T-helper 2 cell (primary cell): Measurements from ENCODE around the gene TLR9.

ENCODE experiments used
- DNase-seq, 5 experiments: peaks; one replicate each; pipeline versions ENCODE4 v3.0.0 to v3.0.0-alpha.2; 2012 to 2022

Gene TLR9

DNA sequence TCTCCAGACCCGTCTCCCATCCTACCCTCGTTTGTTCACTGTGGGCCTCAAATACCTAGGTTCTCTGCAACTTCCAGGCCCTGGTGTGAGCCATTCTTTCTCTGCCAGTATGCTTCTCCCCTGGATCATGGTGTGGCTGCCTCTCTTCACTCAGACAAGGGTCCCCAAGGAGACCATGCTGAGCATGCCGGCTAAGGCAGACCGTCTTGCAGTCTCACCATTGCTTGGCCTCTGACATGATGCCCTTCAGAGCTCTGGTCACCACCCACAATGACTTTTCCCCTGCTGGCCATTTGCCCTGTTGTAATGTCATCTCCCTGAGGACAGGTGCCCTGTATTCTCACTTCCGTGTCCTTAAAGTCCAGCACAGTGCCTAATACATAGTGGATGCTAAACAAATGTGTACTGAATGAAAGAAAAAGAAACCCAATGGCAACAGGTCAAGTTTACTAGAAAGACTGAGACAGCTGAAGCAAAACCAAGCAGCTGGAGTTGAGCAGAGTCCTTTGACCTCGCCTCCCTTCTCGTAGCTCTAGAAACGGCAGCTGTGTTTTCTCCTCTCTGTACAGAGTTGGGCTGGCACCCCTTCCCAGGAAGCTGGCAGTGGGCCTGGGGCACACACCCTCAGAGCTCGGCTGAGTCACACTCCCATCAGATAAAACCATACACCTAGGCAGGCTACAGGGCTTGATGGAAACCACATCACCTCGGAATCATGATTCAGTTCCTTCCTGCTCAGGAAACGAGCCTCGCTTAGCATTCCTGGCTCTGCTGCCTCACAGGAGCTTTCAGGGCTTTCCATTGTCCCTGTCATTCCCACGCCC lies 8.6 kb downstream of the TLR9 start:
- DNase-seq = peak in 4 of 5 experiments; percentile 30 to 58 (median 49)

DNA sequence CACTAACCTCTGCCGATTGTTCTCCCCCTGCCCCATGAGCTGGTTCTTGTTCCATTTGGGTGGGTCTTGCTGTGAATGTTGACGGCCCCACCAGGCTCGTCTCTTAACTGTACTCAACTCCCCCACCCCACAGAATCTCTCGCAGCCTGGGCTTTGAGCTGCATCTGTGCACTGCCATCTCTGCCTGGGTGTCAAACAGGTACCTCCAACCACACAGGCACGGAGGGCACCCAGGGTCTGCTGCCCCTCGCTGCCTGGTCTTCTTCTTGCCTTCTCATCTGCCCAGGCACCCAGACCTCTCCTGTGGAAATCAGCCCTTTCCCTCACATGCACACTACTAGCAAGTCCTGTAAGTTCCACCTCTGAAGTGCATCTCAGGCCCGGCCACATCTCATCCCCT lies 10.1 kb downstream of the TLR9 start:
- no peak for DNase-seq

DNA sequence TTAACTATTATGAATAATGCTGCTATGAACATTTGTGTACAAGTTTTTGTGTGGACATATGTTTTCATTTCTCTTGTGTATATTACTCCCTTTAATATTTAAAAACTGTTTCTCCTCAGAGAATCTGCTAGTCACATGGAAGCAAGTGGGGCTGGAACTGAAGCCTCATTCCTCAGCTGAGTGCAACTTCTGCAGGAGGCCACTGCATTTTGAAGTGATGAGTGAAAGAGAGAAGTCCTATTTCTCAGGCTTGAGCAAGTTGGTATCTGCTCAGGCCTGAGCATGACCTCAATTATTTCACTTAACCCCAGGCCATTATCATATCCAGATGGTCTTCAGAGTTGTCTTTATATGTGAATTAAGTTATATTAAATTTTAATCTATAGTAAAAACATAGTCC lies 11.5 kb downstream of the TLR9 start:
- no peak for DNase-seq

DNA sequence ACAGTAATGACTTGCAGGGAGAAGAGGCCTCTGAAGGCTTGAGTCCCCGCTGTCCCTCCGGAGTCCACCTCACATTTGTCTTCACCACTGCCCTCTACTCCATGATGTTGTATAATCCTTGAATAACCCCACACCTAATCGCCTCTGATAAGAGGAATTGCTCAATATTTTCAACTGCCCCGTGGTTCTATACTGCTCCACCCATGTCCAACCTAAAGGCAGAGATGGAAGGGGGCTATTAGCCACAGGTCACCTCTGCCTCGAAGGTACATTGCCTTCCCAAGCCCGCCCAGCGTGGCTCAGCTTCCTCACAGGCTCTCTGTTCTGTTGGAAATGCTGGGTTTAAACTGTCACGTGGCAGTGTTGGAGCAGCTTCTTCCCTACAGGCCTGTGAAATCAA lies 12.4 kb downstream of the TLR9 start:
- DNase-seq = no peak

DNA sequence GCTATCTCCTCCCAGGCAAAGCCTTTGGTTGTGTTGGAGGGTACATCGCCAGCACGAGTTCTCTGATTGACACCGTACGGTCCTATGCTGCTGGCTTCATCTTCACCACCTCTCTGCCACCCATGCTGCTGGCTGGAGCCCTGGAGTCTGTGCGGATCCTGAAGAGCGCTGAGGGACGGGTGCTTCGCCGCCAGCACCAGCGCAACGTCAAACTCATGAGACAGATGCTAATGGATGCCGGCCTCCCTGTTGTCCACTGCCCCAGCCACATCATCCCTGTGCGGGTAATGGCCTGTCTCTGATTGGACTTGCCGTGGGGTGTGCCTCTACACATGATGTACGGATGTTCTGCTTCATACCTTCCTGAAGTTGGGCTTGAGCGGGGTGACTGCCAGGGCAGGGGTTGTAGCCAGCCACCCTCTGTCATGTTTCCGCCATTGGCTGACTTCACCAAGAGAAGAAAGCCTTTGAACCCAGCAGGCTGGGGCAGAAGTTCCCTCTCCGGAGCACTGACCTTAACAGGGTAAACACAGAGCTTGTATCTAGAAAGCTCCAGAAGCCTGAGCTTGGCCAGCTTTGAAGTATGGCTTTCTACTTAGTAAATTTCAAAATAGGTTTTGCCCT lies 14.1 kb downstream of the TLR9 start:
- no peak for DNase-seq

DNA sequence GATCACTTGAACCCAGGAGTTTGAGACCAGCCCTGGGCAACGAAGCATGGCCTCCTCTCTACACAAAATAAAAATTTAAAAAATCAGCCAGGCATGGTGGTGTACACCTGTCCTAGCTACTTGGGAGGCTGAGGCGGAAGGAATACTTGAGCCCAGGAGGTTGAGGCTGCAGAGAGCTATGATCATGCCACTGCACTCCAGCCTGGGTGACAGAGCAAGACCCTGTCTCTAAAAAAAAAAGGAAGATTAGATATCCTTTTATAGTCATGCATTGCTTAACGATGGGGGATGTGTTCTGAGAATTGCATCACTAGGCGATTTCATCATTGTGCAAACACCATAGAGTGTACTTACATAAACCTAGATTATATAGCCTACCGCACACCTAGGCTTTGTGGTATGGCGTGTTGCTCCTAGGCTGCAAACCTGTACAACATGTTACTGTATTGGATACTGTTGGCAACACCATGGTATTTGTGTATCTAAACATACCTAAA lies 14.8 kb downstream of the TLR9 start:
- no peak for DNase-seq

DNA sequence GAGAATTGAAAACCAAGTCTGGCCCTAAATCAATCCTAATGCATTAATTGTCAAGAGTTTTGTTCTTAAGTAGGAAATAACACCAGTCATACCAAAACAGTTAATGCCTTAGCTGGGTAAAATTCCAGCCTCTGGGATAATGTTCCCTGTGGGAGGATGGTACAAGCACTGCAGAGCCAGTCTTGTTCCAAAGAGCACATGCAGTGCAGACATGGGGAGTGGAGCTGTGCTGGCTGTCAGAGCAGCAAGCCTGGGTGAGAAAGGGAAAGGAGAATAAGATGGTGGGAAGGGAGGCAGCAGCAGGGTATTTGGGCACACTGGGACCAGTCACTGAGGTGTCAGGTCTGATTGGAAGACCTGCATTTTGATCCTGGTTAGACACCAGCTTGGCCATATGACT lies 15.4 kb downstream of the TLR9 start:
- no peak for DNase-seq

DNA sequence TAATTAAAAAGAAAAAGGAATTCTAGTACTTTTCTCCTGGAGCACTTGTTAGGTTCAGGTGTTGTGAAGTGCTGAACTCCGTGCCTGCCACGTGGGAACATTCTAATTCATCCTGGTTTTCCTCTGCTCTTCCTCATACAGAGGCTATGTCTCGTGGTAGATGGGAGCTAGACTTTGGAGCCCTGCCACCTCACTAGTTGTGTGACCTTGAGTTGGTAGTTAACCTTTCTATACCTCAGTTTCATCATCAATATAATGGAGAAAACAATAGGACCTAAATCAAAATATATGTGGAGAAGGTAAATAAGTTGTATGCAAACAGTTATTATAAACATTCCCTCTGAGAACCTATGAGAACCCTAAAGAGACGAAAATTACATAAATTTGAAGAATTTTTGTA lies 16.9 kb downstream of the TLR9 start:
- DNase-seq = no peak

DNA sequence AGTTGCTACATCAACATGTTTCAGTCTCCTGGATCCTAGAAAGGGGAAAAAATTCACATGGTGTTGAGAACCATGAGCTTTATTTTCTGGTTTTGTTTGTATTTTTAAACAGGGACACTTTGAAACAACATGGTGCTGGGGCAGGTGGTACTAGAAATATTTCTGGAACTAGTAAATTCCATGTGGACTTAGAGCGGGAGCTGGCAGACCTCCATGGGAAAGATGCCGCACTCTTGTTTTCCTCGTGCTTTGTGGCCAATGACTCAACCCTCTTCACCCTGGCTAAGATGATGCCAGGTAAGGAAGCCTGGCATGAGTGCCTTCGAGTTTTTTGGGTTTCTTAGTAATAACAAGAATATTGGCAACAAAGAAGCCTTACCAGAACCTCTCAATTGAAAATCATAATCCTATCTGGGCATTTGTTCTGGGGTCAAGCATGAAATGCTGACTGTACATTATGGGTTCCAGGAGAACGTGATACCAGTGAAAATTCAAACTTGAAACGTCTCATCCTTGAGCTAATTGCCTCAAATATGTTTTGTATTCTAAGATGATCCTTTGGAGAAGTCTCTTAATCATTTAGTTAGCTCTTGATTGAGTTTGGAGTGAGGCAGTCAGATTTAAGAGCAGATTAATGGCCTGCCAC lies 19.6 kb downstream of the TLR9 start:
- no peak for DNase-seq

DNA sequence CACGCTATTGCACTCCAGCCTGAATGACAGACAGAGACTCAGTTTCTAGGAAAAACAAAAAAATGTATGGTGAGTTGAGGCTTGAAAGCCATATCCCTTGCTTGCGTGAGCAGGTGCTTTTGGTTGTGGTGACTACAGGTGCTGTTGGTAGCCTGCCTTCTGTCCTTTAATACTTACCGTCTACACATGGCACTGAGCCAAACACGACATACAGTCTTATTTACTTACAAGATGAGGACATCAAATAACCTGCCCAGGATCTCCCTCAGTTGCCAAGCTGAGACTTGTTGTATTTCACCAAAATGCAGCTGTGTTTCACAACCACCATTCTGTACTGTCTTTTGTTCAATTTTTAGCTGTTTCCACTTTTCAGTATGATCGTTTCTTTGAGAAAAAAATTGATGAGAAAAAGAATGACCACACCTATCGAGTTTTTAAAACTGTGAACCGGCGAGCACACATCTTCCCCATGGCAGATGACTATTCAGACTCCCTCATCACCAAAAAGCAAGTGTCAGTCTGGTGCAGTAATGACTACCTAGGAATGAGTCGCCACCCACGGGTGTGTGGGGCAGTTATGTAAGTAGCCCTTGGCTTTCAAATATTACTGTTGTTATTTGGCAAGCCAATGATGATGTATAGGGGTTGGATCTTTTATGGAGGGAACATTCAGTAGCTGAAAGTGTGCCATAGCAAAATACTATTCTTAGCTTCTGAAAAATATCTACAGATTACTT lies 20.9 kb downstream of the TLR9 start:
- DNase-seq = no peak

DNA sequence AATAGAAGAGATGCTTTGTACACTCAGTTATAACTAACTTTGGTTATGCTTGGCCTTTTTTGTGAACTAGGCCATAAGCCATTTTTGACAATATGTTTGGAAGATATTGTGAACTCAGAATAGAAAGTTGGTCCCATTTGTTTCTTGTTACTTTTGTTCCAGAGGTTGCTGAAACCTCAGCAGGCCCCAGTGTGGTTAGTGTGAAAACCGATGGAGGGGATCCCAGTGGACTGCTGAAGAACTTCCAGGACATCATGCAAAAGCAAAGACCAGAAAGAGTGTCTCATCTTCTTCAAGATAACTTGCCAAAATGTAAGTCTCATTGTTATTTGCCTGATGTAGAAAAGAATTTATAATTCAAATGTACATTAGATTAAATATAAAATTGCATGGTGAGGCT lies 21.7 kb downstream of the TLR9 start:
- DNase-seq = no peak

DNA sequence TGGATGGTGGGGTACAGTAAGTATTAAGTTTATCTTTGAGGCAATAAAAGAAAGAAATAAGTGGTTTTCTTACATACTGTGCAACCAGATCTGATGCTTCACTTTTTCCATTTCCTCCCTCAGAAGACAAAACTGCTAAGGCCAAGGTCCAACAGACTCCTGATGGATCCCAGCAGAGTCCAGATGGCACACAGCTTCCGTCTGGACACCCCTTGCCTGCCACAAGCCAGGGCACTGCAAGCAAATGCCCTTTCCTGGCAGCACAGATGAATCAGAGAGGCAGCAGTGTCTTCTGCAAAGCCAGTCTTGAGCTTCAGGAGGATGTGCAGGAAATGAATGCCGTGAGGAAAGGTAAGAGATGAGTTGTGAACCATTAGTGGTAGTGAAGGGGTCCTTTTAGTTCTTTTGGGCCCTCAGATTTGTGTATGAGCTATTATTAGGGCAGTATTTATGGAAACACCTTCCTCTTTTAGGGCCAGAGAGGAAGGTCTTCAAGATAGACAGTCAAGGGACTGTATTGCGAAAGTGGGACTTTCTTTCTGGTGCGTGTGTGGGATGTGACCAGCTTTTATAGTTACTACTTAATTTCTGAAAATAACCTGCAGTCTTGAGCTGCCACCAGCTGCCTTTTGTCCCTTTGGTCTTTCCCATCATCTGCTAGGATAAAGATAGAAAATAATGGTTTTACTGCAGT lies 22.9 kb downstream of the TLR9 start:
- DNase-seq = no peak

DNA sequence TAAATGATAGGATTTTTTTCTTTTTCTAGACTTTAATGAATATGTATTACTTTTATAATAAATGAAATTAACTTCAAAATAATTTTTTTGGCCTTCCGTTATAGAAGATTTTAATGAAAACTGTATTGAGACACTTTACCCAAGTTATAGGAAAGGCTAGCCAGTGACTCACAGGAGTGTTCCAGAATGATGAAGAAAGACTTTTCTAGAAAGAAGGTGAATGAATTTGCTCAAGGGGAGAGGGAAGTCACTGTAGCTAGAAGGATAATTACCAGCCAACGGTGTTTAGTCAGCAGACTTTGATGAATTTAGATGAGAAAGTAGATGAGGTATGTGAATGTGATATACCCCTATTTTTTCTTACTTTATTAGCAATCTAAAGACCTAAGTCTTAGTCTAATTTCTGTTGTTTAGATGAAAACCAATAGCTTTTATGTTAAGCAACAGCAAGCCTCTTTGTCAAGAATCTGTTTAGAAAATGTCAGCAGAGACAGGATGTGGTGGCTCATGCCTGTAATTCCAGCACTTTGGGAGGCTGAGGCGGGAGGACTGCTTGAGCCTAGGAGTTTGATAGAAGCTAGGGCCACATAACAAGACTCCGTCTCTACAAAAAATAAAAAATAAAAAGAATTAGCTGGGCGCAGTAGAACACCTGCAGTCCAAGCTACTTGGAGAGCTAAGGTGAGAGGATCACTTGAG lies 24.3 kb downstream of the TLR9 start:
- DNase-seq = no peak

DNA sequence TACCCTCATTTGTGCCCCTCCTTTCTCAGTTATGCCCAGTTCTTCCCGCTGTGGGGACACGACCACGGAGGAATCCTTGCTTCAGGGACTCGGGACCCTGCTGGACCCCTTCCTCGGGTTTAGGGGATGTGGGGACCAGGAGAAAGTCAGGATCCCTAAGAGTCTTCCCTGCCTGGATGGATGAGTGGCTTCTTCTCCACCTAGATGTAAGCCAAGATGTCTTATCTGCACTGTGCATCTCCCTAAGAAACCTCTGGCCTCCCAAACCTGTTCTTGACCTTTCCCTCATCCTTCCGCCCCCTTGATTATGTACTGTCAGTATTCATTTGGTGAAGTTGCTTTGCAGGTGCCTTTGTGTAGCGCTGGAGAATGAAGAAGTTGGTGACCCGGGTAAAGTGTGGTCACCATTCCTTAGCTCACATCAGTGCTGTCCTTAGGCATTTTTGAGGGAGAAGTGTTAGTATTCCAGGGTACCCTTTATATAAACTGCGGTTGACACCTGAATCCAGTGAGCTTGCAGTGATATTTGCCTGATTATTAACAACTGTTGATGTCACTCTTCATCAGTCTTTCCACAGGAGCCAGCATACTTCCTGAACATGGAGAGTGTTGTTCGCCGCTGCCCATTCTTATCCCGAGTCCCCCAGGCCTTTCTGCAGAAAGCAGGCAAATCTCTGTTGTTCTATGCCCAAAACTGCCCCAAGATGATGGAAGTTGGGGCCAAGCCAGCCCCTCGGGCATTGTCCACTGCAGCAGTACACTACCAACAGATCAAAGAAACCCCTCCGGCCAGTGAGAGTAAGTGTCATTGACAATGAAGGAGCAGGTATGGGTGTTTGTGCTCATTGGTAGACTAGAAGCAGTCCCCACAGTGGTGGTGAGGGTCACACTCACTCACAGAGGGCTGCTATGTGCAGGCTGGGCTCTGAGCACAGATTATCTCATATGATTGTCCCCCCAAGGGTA lies 26.5 kb downstream of the TLR9 start:
- no peak for DNase-seq

DNA sequence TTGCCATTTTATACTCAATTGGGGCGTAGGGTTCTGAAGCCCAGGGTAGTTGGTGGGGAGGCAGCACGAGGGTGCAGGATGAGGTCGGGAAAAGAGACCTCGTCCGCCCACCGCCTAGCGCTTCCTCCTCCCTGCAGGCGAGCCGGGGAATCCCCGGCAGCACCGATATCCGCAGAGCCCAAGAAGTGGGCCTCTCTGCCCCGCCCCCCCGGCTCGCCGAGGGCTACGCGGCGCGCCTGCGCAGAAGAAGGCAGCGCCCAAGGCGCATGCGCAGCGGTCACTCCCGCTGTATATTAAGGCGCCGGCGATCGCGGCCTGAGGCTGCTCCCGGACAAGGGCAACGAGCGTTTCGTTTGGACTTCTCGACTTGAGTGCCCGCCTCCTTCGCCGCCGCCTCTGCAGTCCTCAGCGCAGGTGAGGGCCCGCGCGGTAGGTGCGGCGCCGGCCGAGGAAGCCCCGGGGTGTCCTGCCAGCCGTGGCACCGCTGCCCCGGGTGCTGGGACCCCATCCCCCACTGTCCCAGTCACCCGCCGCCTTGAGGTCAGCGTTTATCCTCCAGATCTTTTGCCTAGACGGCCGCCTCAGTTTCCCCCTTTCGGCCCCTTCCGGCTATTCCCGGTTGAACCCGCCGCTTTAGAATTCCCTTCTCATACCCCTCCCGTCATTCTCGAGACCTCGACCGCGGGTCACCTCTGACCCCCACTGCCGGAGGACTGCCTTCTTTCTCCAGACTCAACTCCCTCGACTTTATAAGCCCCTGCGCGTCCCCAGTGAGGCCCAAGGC lies 27.4 kb downstream of the TLR9 start, which contains the start of gene ALAS1:
TSS of gene ALAS1 (plus strand) at position 319 of the 784 bp plus-strand sequence. CDS start 1,082 bp downstream, outside the sequence.
- DNase-seq = peak; percentile 90 to 93 (median 91)

DNA sequence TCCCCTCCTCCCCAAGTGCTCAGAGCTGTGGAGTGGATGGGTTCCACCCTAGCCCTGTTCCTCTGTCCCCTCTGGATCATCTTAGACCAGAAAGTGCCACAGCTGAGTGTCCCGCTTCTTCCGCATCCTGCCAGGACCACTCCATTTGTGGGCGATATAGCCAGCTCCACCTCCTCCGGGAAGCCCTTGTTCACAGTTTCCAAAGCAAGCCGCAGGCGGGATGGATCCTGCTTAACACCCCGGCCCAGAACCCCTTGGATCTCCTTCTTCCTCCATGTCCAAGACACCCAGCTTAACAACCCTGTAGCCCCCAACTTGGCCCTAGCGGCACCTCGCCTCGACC lies 28.0 kb downstream of the TLR9 start:
- DNase-seq = no peak

DNA sequence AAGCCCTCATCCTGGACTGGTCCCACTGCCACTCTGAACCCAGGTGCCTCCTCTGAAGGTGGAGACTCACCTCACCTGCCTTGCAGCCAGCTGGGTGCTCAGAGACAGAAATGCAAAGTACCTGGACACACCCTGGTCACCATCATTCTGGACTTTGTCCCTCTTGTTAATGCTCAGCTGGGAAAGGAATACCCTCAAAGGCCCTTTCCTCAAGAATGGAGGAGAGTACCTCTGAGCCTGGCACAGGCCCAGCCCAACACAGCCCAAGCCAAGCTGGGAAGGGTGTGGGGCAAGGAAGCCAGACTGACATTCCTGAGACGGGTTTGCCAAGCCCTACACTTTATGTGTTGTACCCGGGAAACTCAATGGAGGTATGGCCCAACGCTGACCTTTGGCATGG lies 28.5 kb downstream of the TLR9 start:
- no peak for DNase-seq

DNA sequence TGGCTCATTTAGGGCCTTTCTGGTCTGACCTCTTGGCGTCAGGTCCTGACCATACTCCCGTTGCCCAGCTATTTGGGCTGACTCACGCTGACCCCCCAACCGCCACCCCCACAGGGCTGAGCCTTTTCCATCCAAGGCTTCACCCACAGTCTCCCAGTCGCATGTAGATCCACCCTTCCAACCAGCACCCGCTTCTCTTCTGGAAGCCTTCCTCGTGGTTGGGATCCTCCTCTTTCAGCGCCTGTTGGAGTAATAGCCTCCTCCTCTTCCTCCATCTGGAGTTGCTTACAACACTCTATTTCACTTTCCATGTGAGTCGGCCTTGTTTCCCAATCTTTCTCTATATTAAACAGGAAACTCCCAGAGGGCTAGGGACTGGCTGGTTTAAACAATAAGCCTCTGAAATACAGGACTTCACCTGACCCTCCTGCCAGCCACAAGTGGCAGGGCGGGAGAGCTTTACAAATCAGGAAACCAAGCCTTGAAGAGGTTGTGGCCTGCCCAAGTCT lies 29.6 kb downstream of the TLR9 start:
- DNase-seq = no peak

DNA sequence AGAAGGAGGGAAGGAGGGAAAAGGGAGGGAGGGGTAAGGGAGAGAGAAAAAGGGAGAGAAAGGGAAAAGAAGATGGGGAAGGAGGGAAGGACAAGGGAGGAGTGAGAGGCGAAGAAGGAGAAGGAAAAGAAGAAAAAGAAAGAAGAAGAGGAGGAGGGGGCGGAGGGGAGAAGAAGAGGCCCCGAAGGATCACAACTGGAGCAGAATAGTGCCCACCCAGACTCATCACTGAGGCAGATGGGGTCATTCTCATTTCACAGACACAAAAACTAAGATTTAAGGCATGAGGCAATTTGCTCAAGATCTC lies 30.2 kb downstream of the TLR9 start:
- DNase-seq = no peak
